A172 (cell line): Measurements from ENCODE around the gene FAR2. TPM values are rescaled to one million over a fixed set of nuclear protein-coding genes. Genes with fewer than 3 reads are reported as not detected.

Experiments
- total RNA-seq: library from RNA; depleted of rRNA; stranded (reverse); fragments of >200 nt; shearing (Covaris generic); gene quantifications from 2 replicates; pipeline ENCODE4 v1.2.3, GENCODE V29; 2014; rRNA removed

The FAR2 gene
- total RNA-seq, 1 experiment from 2014 or later, result 13.9 TPM

Other genes with a start within 250 kb of the FAR2 start
- 122 and 137 TPM in 2 replicates for gene ERGIC2, start 231.9 kb downstream of the FAR2 start, total RNA-seq